ENCODE measurements around the gene TJP1. TPM values are rescaled to one million over a fixed set of nuclear protein-coding genes. Genes with fewer than 3 reads are reported as not detected.

Gene TJP1
- total RNA-seq, 3 donors from 2014 or later (not counting 1 experiment from before 2014, with no cell fraction given) = not detected

GRCh38 chr15:29802411-29802810 lies 19.9 kb downstream of the TJP1 start:
- Histone ChIP-seq H3K36me3 (ENCODE audit: control insufficient read depth, insufficient read depth, low read length) (no peaks in the 10 kb centered on the region), H3K27me3 (ENCODE audit: control insufficient read depth, insufficient read depth, low read length) (peaks cover 8% of the 10 kb centered on the region), H3K4me3 (ENCODE audit: low read length) (no peak overlapping the region), H3K4me1 (ENCODE audit: control insufficient read depth, insufficient read depth, low read length) (no peaks in the 10 kb centered on the region), H3K9me3 (ENCODE audit: control insufficient read depth, insufficient read depth, low read length) (no peaks in the 10 kb centered on the region), H3K27ac (ENCODE audit: low read length) (no peak overlapping the region)
- TF ChIP-seq CTCF (IDR thresholded peaks at IDR 0.05) = no peak
- WGBS (ENCODE audit: insufficient coverage) = no CpG with 5 or more reads among the region's 1 CpG
- no peaks in the 10 kb centered on the region for H3K4me1 Mint-ChIP-seq
- ATAC-seq = no peak
- DNase-seq = no peak
- H3K36me3 Mint-ChIP-seq = no peaks in the 10 kb centered on the region
- peaks cover 13 to 52% of the 10 kb centered on the region in 2 donors for H3K27me3 Mint-ChIP-seq (ENCODE audit: low read depth in 2 of 2)
- H3K9me3 Mint-ChIP-seq = no peaks in the 10 kb centered on the region
- H3K27ac Mint-ChIP-seq = no peak overlapping the region
- intact Hi-C loops (cut with micrococcal nuclease) = no loop called here
- H3K4me3 Mint-ChIP-seq = no peak overlapping the region

- TF ChIP-seq CTCF (IDR thresholded peaks at IDR 0.05) = no peak
- Histone ChIP-seq H3K4me3 (ENCODE audit: low read length) (no peak overlapping the region), H3K36me3 (ENCODE audit: control insufficient read depth, insufficient read depth, low read length) (no peaks in the 10 kb centered on the region), H3K27ac (ENCODE audit: low read length) (no peak overlapping the region), H3K27me3 (ENCODE audit: control insufficient read depth, insufficient read depth, low read length) (peaks cover 8% of the 10 kb centered on the region), H3K9me3 (ENCODE audit: control insufficient read depth, insufficient read depth, low read length) (no peaks in the 10 kb centered on the region), H3K4me1 (ENCODE audit: control insufficient read depth, insufficient read depth, low read length) (no peaks in the 10 kb centered on the region)
- Mint-ChIP-seq H3K4me1 (no peaks in the 10 kb centered on the region), H3K27me3 (ENCODE audit: low read depth in 2 of 2) (peaks cover 12 to 45% of the 10 kb centered on the region in 2 donors), H3K4me3 (no peak overlapping the region), H3K27ac (no peak overlapping the region), H3K9me3 (no peaks in the 10 kb centered on the region), H3K36me3 (no peaks in the 10 kb centered on the region)
- ATAC-seq (no peak), DNase-seq (no peak)
- WGBS (ENCODE audit: insufficient coverage) = 19% methylated on average over 2 of the region's 7 CpGs
- intact Hi-C loops (cut with micrococcal nuclease) = no loop called here
These were observed 21.5 kb downstream of the TJP1 start for GRCh38 chr15:29800491-29801366.

- Mint-ChIP-seq H3K9me3 (no peaks in the 10 kb centered on the region), H3K4me1 (no peaks in the 10 kb centered on the region), H3K27me3 (ENCODE audit: low read depth in 2 of 2) (peaks cover 10 to 45% of the 10 kb centered on the region in 2 donors), H3K27ac (no peak overlapping the region), H3K36me3 (no peaks in the 10 kb centered on the region), H3K4me3 (no peak overlapping the region)
- intact Hi-C loops (cut with micrococcal nuclease) = no loop called here
- DNase-seq (no peak), ATAC-seq (no peak)
- Histone ChIP-seq H3K27me3 (ENCODE audit: control insufficient read depth, insufficient read depth, low read length) (peaks cover 8% of the 10 kb centered on the region), H3K9me3 (ENCODE audit: control insufficient read depth, insufficient read depth, low read length) (no peaks in the 10 kb centered on the region), H3K27ac (ENCODE audit: low read length) (no peak overlapping the region), H3K4me1 (ENCODE audit: control insufficient read depth, insufficient read depth, low read length) (no peaks in the 10 kb centered on the region), H3K4me3 (ENCODE audit: low read length) (no peak overlapping the region), H3K36me3 (ENCODE audit: control insufficient read depth, insufficient read depth, low read length) (no peaks in the 10 kb centered on the region)
- 16% methylated on average over 2 of the region's 3 CpGs for WGBS (ENCODE audit: insufficient coverage)
- TF ChIP-seq CTCF (IDR thresholded peaks at IDR 0.05) = no peak
These were observed 22.4 kb downstream of the TJP1 start for GRCh38 chr15:29799859-29800258.

Measured in natural killer cell (primary cell).